HG02623 (cell line): ENCODE results near the gene SPATA18.
"Not testable (repeated sequence)": the region's sequence is repeated elsewhere in the genome, so short reads cannot be mapped to it uniquely, and the experiment has no call there.

Experiments used
- ATAC-seq: cut with Tn5 transposase; IDR thresholded peaks from one replicate; pipeline ENCODE4 v1.9.1; 2021; ENCODE audit warnings: moderate library complexity; ENCODE audit not compliant: unreplicated experiment

Gene SPATA18

DNA sequence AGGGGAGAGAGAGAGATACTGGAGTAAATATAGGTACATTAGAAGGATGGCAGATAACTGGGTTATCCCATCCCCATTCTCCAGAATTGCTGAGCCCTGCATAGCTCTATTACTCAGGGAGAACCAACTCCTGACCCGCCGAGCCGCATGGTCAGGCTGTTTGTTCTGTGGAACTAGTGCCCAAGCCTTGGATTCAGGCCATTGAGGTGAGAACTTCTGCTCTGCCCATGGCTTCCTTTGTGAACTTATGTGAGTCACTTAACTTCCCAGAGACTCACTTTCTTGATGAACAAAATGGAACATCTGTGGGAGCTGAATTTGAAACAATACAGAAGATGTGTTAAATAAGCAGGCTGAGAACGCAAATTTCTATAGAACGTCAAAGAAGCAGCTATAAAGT is 54.2 kb downstream of the SPATA18 start:
- no peak for ATAC-seq

- no peak for ATAC-seq
These were observed 55.1 kb downstream of the SPATA18 start for GRCh38 chr4:52106191-52106590.

GRCh38 chr4:52106660-52107059 is 55.6 kb downstream of the SPATA18 start:
- no peak for ATAC-seq

DNA sequence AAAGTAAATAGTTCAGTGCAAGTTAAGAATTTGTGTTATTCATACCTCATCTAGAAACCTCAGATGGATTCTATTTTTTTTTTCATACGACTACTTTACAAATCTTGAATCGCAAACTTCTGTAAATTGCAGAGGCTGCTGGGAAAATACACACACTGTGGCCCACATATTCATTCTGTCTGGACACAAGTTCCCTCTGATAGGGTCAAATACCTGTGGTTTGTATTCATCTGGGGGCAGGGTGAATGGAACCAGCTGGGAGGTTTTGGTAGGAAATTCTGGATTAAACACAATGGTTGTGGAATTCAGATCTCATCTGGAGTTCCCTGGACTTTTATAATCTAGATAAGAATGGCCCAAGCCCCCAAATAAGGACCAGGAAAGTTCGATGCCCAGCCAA is 56.2 kb downstream of the SPATA18 start:
- ATAC-seq: no peak

DNA sequence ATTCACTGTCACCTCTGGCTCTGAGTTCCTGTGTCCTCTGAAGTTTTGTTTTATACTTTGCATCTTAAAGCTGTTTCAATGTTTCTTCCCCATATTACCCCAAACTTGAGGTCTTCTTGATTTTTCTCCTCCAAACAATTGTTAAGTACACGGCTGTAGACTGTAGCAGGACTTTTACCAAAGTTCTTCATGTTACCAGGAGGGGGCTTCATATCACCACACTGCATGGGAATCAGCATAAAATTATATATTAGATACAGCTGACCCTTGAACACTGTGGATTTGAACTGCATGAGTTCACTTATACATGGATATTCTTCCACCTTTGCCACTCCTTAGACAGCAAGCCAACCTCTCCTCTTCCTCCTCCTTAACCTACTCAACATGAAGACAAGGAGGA is 56.6 kb downstream of the SPATA18 start:
- ATAC-seq: no peak

GRCh38 chr4:52110171-52110570 is 59.1 kb downstream of the SPATA18 start:
- no peak for ATAC-seq

DNA sequence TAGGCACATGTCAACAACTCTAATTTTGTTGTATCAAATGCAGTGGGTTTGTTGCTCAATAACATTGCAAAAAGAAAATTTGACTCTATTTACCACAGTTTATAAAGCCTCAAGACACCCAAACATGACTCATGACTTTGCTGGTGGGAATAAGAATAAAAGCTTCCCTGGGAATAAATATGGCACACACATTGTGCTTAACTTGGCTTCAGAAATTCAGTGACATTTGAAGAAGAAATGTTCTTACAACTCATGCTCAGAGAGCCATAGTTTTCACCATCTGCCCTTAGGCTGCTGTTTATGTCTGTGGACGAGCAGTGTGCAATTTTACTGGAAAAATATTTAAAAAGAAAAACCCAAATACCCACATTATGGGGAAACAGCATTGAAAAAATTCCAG is 60.9 kb downstream of the SPATA18 start:
- ATAC-seq: no peak

DNA sequence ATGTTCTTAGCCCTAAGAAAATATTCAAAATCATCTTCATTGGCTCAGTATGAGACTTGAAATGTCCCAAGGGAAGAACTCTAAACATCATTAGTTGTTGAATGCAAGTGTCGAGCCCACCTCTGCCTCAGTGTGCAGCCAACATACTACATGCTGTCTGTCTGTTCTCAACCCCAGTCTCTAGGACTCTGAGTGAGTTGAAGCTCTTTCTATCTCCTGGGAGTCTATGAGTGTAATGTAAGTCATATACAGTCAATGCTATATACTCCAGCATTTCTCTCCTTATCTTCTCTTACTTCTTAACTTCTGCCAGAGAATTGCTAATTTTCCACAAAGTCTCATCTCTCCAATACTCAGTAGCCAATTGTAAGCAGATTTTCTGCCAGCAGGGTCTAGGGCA is 61.3 kb downstream of the SPATA18 start:
- no peak for ATAC-seq

- ATAC-seq: no peak
These were observed 65.5 kb downstream of the SPATA18 start for GRCh38 chr4:52116641-52117040.

DNA sequence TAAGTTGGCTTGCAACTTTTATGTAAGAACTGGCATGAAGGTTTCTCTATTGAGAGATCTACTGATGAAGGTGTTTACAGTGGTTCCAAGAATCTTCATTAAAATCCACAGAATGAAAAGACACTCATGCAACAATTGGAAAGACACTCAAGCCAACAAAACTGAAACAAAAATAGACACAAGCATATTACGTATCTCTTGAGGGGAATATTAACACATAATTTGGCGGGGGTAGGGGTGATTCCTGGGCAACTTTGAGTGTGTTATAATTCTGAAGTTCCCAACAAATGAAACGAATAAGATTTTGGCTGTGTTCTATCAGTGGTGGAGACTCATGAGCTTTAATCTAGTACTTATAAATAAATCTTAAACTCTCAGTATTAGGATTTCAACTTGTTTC is 75.1 kb downstream of the SPATA18 start:
- ATAC-seq: no peak

DNA sequence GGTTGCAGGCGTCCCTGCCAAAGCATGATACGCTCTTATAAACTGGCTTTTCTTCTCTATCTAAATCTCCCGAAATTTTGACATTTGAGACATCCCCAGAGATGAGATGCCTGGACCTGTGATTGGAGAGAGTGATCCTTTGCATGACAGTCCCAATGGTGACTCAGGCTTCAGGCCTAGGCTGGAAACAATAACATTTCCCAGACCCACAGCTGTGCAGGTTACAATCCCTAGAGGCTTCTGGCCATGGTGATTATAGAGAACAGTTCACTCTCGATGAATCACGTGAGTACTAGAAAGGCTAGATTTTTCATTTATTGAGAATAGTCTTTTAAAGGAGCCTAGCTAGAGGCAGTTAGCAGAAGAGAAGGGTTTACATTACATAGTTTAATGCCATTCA is 75.9 kb downstream of the SPATA18 start:
- ATAC-seq: no peak

DNA sequence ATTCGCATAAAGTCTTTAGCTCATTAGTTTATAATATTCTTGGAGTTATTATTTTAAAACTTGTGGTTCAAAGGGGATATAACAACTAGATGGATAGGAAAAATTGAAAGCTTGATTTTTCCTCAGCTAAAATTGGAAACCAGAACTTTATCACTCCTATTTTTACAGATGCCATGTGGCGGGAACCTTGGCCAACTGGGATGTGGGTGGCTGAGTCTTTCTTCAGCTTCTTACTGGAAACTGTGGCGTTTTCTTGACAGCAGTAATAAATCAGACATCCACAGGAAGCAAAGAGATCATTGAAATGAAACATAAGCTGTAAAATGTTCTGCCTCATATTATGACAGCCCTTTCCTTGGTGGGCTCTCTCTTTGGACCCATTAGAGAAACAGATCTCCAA is 84.1 kb downstream of the SPATA18 start:
- no peak for ATAC-seq

- ATAC-seq: not testable (repeated sequence)
These were observed 86.0 kb downstream of the SPATA18 start for GRCh38 chr4:52137152-52137551.

DNA sequence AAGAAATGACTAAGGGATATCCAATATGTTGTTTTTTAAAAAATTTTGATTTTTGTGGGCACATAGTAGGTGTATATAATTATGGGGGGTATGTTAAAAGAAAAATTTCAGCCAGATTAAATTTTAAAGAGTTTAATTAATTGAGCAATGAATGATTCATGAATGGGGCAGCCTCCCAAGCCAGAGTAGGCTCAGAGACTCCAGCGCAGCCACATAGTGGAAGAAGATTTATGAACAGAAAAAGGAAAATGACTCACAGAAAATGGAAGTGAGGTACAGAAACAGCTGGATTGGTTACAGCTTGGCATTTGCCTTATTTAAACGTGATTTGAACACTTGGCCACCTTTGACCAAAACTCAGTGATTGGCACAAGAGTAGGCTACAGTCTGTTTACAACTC is 91.7 kb downstream of the SPATA18 start:
- no peak for ATAC-seq

DNA sequence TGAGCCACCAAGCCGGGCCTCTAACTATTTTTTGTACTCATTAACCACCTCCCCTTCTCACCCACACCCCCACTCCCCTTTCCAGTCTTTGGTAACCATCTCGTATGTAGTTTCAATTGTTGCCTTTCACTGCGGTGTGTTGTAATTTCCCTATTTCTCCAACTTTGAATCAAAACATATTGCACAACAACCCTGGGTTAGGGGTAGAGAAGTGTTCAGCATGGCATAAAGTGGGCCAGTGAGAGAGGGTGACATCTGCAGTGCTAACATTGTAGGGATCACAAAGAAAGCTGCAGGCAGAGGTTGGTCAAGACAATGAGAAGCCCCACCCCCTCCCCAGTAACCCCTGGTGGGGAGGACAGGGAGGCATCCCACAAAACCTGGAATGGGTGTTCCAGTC is 92.7 kb downstream of the SPATA18 start:
- ATAC-seq: no peak

- ATAC-seq: no peak
These were observed 93.3 kb downstream of the SPATA18 start for GRCh38 chr4:52144372-52144771.
